Brain microvascular endothelial cell (primary cell): ENCODE measurements around the gene PCID2.

ENCODE experiments used
- DNase-seq: peaks from one replicate; pipeline ENCODE4 v3.0.0-alpha.2; 2020
- H3K27ac ChIP-seq: fragments of 250-450 bp; sonication (Bioruptor Pico); 2 replicates; pipeline ENCODE4 v1.5.1; 2020; ENCODE audit warnings: mild to moderate bottlenecking, moderate library complexity
- H3K27me3 ChIP-seq: fragments of 250-450 bp; sonication (Bioruptor Pico); replicated peaks from 2 replicates; pipeline ENCODE4 v1.5.1; 2020; ENCODE audit warnings: mild to moderate bottlenecking
- H3K36me3 ChIP-seq: fragments of 250-450 bp; sonication (Bioruptor Pico); replicated peaks from 2 replicates; pipeline ENCODE4 v1.5.1; 2020; ENCODE audit warnings: mild to moderate bottlenecking
- H3K4me3 ChIP-seq: 2 replicates; pipeline ENCODE4 v1.5.1; 2011; ENCODE audit warnings: low read depth, mild to moderate bottlenecking, control low read depth, low read length, moderate library complexity
- in situ Hi-C: cut with HindIII; loops from 2 replicates; pipeline ENCODE4 v1.10.0; 2017; ENCODE audit warnings: low sequenced_read_pairs, low pct_ligation_motif_present
- TF ChIP-seq, protein P1 (sequence below): IDR thresholded peaks from 2 replicates; pipeline ENCODE4 v1.5.1; 2011; ENCODE audit warnings: low read depth, mild to moderate bottlenecking, moderate library complexity, low read length, control low read depth, inconsistent platforms; ENCODE audit errors: missing control alignments

Gene PCID2

DNA sequence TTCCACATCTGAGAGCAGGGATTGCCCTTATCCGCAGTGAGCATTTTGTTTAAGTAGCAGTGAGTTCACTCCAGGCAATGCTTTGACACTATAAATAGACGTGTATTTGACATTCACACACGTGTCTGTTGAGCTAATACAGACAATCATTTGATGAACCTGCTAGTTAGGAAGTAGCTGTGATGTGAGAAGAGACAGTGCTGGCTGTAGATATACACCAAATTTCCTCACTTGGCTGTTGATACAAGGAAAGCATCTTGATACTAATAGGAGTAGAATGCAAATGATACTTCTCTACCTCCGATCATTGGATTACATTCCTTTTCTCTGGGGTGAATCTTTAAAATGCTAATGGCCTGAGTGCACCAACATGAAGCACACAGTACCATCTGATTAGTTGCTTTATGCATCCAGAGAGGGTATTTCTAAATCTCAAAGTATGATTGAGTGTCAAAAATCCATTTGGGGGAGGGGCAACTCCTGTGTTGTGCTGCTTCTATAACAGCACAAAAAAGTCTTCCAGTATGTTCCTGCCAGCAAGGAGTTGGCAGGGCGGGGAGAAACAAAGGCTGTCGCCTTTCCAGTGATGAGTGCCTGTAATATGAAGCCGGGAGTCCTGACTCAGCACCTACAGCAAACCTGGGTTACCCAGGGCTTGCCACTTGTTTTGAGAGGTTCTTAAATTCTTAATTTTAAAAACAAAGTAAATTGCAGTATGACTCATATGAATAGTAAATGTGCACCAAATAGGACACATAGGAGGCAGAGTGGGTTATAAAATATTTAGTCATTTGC is 8.0 kb upstream of the PCID2 start:
- in situ Hi-C loops, result no loop called here
- H3K4me3 ChIP-seq, result no peak overlapping the region
- TF ChIP-seq, protein P1, sequence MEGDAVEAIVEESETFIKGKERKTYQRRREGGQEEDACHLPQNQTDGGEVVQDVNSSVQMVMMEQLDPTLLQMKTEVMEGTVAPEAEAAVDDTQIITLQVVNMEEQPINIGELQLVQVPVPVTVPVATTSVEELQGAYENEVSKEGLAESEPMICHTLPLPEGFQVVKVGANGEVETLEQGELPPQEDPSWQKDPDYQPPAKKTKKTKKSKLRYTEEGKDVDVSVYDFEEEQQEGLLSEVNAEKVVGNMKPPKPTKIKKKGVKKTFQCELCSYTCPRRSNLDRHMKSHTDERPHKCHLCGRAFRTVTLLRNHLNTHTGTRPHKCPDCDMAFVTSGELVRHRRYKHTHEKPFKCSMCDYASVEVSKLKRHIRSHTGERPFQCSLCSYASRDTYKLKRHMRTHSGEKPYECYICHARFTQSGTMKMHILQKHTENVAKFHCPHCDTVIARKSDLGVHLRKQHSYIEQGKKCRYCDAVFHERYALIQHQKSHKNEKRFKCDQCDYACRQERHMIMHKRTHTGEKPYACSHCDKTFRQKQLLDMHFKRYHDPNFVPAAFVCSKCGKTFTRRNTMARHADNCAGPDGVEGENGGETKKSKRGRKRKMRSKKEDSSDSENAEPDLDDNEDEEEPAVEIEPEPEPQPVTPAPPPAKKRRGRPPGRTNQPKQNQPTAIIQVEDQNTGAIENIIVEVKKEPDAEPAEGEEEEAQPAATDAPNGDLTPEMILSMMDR, result no peak
- peaks cover 29% of the 10 kb centered on the region for H3K36me3 ChIP-seq
- no peaks in the 10 kb centered on the region for H3K27me3 ChIP-seq
- H3K27ac ChIP-seq, result peak overlapping the region; percentile 17
- peak; percentile 52 for DNase-seq

DNA sequence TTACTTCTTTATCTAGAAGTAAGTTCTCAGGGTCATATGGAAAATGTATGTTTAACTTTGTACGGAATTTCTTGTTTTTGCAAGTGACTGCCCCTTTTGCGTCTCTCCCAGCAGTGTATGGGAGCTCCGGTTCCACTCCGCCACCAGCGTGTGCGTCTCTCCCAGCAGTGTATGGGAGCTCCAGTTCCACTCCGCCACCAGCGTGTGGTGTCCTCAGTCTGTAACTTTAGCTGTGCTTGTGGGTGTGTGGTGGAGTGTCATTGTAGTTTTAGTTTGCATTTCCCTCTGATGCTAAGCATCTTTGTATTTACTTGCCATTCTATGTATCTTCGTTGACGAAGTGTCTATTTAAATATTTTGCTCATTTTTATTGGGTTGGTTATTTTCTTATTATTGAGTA is 3.3 kb upstream of the PCID2 start:
- H3K27ac ChIP-seq, result no peak overlapping the region
- in situ Hi-C loops, result no loop called here
- TF ChIP-seq, protein P1, result peak; percentile 39
- no peak overlapping the region for H3K4me3 ChIP-seq
- DNase-seq, result no peak
- peaks cover 20% of the 10 kb centered on the region for H3K36me3 ChIP-seq
- H3K27me3 ChIP-seq, result no peaks in the 10 kb centered on the region

DNA sequence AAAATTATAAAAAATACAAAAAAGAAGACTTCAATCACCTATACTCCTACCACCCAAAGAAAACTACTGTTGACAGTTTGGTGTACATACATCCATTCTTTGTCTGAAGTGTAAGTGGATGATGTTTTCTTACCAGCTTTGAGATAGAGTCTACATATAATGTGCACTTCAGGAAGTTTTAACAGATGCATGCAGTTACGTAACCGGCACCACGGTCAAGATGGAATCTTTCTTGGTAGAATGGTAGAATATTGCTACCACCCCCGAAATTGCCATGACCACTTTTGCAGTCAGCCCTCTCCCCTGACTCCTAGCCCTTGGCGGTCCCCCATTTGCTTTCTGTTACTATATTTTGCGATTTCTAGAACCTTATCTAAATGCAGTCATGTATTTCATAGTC is 2.4 kb upstream of the PCID2 start:
- Histone ChIP-seq H3K27ac (no peak overlapping the region), H3K36me3 (peaks cover 20% of the 10 kb centered on the region), H3K27me3 (no peaks in the 10 kb centered on the region), H3K4me3 (peak overlapping the region; percentile 89)
- in situ Hi-C loops, result no loop called here
- DNase-seq, result no peak
- TF ChIP-seq, protein P1, result no peak

DNA sequence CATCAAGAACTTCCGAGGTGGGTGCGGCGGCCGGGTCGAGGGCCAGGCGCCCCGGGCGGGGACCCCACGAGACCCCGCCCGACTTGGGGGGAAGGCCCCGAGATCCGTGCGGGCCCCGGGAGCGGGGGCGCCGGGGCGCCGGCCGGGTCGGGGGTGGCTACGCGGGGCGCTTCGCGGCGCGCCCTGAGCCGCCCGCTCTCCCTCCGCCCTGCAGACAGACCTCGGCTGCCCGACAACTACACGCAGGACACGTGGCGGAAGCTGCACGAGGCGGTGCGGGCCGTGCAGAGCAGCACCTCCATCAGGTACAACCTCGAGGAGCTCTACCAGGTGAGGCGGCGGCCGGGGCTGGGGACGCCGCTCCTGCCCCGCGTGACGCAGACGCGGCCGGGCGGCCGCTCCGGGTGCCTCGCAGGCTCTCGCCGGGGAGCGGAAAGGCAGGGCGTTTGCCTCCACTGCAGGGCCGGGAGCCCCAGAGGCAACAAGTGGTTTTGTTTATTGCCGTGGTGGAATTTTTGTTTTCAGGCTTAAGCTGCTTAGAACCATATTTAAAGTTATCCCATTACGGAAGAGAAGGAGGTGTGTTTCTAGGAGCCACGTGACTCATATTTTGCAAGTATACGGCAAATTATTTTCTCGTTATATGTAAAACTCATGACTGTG is 1.4 kb upstream of the PCID2 start:
- Histone ChIP-seq H3K27ac (peak overlapping the region; percentile 99), H3K36me3 (peaks cover 20% of the 10 kb centered on the region), H3K27me3 (no peaks in the 10 kb centered on the region), H3K4me3 (peak overlapping the region; percentile 89)
- in situ Hi-C loops, result no loop called here
- TF ChIP-seq, protein P1, result no peak
- peak; percentile 20 for DNase-seq

DNA sequence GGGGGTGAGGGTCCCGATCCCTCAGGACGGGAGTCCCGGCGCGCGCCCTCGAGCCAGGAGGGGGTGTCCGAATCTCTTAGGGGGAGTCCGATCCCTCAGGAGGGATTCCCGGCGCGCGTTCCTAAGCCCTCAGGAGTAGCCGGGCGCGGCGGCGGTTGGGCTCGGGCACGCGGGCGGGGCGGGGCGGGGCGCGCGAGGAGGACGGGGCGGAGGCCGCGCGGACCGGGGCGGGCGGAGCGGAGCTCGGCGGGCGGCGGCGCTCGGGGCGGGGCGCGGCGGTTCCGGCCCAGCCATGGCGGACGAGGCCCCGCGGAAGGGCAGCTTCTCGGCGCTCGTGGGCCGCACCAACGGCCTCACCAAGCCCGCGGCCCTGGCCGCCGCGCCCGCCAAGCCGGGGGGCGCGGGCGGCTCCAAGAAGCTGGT is 878 bp upstream of the PCID2 start, which contains the start of gene CUL4A:
Gene CUL4A, plus strand, starts transcription at position 278 of the 423 bp plus-strand sequence. Its CDS starts 15 bp downstream, at position 293.
- H3K27ac ChIP-seq, result peak within 1 kb of the TSS; percentile 99
- H3K27me3 ChIP-seq, result no peaks in the 10 kb centered on the region
- DNase-seq, result peak; percentile 48
- peak within 1 kb of the TSS; percentile 89 for H3K4me3 ChIP-seq
- peaks cover 20% of the 10 kb centered on the region for H3K36me3 ChIP-seq
- TF ChIP-seq, protein P1, result no peak
- in situ Hi-C loops, result no loop called here
